K562 (cell line): ENCODE results near the gene SLCO3A1. TPM values are rescaled to one million over a fixed set of nuclear protein-coding genes. Genes with fewer than 3 reads are reported as not detected.

Source experiments
- AFF4 ChIP-seq: sonication (generic); formaldehyde crosslinking; IDR thresholded peaks from 2 replicates; pipeline ENCODE4 v1.8.0; 2023; ENCODE audit warnings: mild to moderate bottlenecking, missing genetic modification reagents
- NRF1 ChIP-seq, 2 experiments: fragments of 450-650 bp; IDR thresholded peaks in 1 of 2; conservative IDR thresholded peaks in 1 of 2; 2 replicates each; pipeline ENCODE4 v1.6.1; 2014; ENCODE audit warnings: mild to moderate bottlenecking in 2 of 2
- PHTF2 ChIP-seq: fragments of 250-450 bp; sonication (Bioruptor Pico); IDR thresholded peaks from 2 replicates; pipeline ENCODE4 v1.5.0; 2021; ENCODE audit warnings: mild to moderate bottlenecking
- TEAD4 ChIP-seq, 2 experiments: sonication (generic) in 1 of 2; formaldehyde crosslinking in 1 of 2; IDR thresholded peaks; 2 replicates each; pipeline versions ENCODE4 v1.6.1 to v1.8.0; 2012 to 2022; ENCODE audit warnings: borderline replicate concordance in 1 of 2, inconsistent platforms in 1 of 2, low read length in 1 of 2, mild to moderate bottlenecking in 1 of 2, missing genetic modification reagents in 1 of 2
- ZNF384 ChIP-seq: IDR thresholded peaks from 2 replicates; pipeline ENCODE4 v1.6.1; 2012; ENCODE audit warnings: low read depth, low read length, improper control_type of control experiment
- polyA plus RNA-seq, 8 experiments: library from polyadenylated mRNA; depleted of rRNA in 4 of 8; stranded (reverse) in 5 of 8; unstranded in 3 of 8; fragments of >200 nt; fragmentation: Nextera tagmentation in 2 of 8; fragmentation: Illumina TruSeq in 1 of 8; extraction: Ambion mirVana in 2 of 8; extraction: Trizol in 1 of 8; gene quantifications; 2 replicates each; pipeline versions ENCODE4 v1.2.1 to v1.2.3, GENCODE V29; 2011 to 2014; ENCODE audit warnings: inconsistent platforms in 1 of 8, missing spikeins in 1 of 8
- total RNA-seq, 7 experiments: library from RNA; depleted of rRNA in 6 of 7; stranded (reverse); fragments of >200 nt in 6 of 7; fragmentation: Illumina TruSeq in 2 of 7; extraction: Trizol in 2 of 7; gene quantifications; 2 replicates each; pipeline versions ENCODE4 v1.2.1 to v1.2.3, GENCODE V29; 2011 to 2021; ENCODE audit warnings: low replicate concordance in 1 of 7
- TF ChIP-seq, protein P1 (sequence below), 2 experiments: fragments of 450-650 bp; IDR thresholded peaks; 2 replicates each; pipeline ENCODE4 v1.6.1; 2016; ENCODE audit warnings: mild to moderate bottlenecking in 2 of 2, borderline replicate concordance in 1 of 2, low read depth in 1 of 2, moderate library complexity in 1 of 2

SLCO3A1 gene
- total and polyA plus RNA-seq, 9 of the 15 experiments (the other 6 are each of a cell fraction or from before 2014, with no cell fraction given): 0.01 to 0.84 (median 0.06) TPM; not detected in 3

DNA sequence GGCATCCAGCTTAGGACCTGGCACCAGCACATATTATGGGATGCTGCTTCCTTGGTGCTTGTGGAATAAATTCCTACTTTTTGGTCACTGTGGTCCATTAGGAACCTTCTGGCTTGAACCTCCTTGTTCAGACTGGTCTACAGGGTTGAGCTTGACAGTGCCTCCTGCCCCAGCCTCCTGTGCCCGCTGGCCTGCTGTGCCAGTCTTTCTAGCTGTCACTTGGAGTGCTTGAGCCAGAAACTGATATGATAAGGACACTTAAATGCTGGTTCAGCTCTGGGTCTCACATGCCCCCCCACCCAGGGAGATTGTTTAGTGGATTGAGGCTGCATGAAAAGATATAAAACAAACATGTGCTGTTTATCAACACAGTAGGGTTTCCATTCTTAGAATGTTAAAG is 147.8 kb downstream of the SLCO3A1 start (continued):
- TF ChIP-seq, protein P1, sequence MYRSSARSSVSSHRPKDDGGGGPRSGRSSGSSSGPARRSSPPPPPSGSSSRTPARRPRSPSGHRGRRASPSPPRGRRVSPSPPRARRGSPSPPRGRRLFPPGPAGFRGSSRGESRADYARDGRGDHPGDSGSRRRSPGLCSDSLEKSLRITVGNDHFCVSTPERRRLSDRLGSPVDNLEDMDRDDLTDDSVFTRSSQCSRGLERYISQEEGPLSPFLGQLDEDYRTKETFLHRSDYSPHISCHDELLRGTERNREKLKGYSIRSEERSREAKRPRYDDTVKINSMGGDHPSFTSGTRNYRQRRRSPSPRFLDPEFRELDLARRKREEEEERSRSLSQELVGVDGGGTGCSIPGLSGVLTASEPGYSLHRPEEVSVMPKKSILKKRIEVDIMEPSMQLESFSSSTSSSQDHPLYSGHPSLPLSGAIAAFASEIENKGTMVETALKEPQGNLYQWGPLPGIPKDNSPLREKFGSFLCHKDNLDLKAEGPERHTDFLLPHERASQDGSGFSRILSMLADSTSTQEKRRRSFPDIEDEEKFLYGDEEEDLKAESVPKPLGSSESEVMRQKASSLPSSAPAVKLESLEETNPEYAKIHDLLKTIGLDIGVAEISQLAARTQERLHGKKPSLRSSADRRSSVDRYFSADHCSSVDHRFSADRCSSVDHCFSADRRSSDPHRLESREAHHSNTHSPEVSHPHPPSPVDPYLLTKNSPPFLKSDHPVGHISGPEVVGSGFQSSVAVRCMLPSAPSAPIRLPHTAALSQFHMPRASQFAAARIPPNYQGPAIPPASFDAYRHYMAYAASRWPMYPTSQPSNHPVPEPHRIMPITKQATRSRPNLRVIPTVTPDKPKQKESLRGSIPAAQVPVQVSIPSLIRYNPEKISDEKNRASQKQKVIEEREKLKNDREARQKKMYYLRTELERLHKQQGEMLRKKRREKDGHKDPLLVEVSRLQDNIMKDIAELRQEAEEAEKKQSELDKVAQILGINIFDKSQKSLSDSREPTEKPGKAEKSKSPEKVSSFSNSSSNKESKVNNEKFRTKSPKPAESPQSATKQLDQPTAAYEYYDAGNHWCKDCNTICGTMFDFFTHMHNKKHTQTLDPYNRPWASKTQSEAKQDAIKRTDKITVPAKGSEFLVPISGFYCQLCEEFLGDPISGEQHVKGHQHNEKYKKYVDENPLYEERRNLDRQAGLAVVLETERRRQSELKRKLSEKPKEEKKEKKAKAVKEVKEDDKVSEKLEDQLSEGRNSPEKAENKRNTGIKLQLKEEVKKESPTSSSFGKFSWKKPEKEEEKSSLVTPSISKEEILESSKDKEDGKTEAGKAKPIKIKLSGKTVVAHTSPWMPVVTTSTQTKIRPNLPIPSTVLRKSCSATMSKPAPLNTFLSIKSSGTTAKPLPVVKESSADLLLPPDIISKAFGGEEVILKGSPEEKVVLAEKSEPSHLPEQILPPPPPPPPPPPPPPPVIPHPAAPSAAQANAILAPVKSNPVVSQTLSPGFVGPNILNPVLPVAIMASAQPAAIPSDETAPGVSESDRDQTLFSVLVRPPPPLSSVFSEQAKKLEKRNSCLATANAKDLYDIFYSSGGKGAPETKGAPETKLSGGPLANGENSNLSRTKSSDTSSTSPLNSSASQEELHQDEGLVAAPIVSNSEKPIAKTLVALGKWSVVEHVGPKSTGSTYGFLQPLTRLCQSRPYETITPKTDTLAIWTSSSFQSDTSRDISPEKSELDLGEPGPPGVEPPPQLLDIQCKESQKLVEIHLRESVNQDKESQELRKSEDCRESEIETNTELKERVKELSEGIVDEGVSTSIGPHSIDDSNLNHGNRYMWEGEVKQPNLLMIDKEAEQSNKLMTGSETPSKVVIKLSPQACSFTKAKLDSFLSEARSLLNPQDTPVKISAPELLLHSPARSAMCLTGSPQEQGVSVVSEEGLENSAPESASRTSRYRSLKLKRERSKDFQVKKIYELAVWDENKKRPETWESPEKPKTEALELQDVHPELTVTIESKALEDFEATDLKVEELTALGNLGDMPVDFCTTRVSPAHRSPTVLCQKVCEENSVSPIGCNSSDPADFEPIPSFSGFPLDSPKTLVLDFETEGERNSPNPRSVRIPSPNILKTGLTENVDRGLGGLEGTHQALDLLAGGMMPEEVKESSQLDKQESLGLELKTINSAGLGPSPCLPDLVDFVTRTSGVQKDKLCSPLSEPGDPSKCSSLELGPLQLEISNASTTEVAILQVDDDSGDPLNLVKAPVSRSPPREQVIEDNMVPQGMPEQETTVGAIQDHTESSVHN (IDR thresholded peaks at IDR 0.05; ENCODE audit: borderline replicate concordance in 1 of 2, low read depth in 1 of 2): no peak
- no peak for TF ChIP-seq TEAD4 (IDR thresholded peaks at IDR 0.05; ENCODE audit: low read length)
- TF ChIP-seq TEAD4 (CRISPR knock-in tag; IDR thresholded peaks at IDR 0.05; ENCODE audit: borderline replicate concordance): no peak
- TF ChIP-seq NRF1 (conservative IDR thresholded peaks at IDR 0.05 in 1 of 2, IDR thresholded peaks at IDR 0.05 in 1 of 2): no peak
- TF ChIP-seq ZNF384: no peak
- no peak for TF ChIP-seq AFF4 (CRISPR knock-in tag)
- no peak for TF ChIP-seq PHTF2 (CRISPR knock-in tag)
